Activated CD4-positive, alpha-beta T cell treated with anti-CD3 and anti-CD28 coated beads, Interleukin-2, amount 10 ng/mL, durations not matched to agents 24 days and 14 days (primary cell): Measurements from ENCODE around the gene UNC13C. TPM values are rescaled to one million over a fixed set of nuclear protein-coding genes. Genes with fewer than 3 reads are reported as not detected.
"Not testable (repeated sequence)": the region's sequence is repeated elsewhere in the genome, so short reads cannot be mapped to it uniquely, and the experiment has no call there.

Experiments used
- DNase-seq: peaks from one replicate; pipeline ENCODE4 v3.0.0; 2022
- H3K27ac Mint-ChIP-seq: one replicate; pipeline ENCODE4 v1.8.0; 2022; ENCODE audit warnings: mild to moderate bottlenecking, mixed read lengths
- H3K27me3 Mint-ChIP-seq: one replicate; pipeline ENCODE4 v1.8.0; 2022; ENCODE audit warnings: mixed read lengths
- H3K36me3 Mint-ChIP-seq: one replicate; pipeline ENCODE4 v1.8.0; 2022; ENCODE audit warnings: low read depth, mild to moderate bottlenecking, mixed read lengths
- H3K4me1 Mint-ChIP-seq: one replicate; pipeline ENCODE4 v1.8.0; 2021; ENCODE audit warnings: mixed read lengths
- H3K4me3 Mint-ChIP-seq: one replicate; pipeline ENCODE4 v1.8.0; 2022; ENCODE audit warnings: mild to moderate bottlenecking, moderate library complexity, mixed read lengths
- H3K9me3 Mint-ChIP-seq: one replicate; pipeline ENCODE4 v1.8.0; 2021; ENCODE audit warnings: mixed read lengths
- intact Hi-C: fragments of 100-400 bp; cut with micrococcal nuclease; formaldehyde crosslinking; loops from one replicate; pipeline ENCODE4 v1.15.1; 2023
- total RNA-seq: library from RNA; stranded (reverse); gene quantifications from 2 replicates; pipeline ENCODE4 v1.2.3, GENCODE V29; 2022

UNC13C gene
- total RNA-seq, 1 donor from 2014 or later: not detected

DNA sequence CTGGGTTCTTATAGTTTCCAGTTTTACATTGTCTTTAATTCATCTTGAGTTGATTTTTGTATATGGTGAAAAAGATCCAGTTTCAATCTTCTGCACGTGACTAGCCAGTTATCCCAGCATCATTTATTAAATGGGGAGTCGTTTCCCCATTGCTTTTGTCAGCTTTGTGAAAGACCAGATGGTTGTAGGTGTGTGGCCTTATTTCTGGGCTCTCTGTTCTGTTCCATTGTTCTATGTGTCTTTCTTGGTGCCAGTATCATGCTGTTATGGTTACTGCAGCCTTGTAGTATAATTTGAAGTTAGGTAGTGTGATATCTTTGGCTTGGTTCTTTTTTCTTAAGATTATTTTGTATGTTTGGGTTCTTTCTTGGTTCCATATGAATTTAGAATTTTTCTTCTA lies 432.2 kb downstream of the UNC13C start:
- no peak for DNase-seq
- Mint-ChIP-seq H3K4me1 (no peaks in the 10 kb centered on the region), H3K27ac (no peak overlapping the region), H3K27me3 (no peaks in the 10 kb centered on the region), H3K4me3 (no peak overlapping the region), H3K36me3 (no peaks in the 10 kb centered on the region), H3K9me3 (no peaks in the 10 kb centered on the region)
- intact Hi-C loops: no loop called here

GRCh38 chr15:54424171-54424570 lies 445.9 kb downstream of the UNC13C start:
- Mint-ChIP-seq H3K36me3 (no peaks in the 10 kb centered on the region), H3K9me3 (no peaks in the 10 kb centered on the region), H3K4me1 (no peaks in the 10 kb centered on the region), H3K4me3 (no peak overlapping the region), H3K27ac (no peak overlapping the region), H3K27me3 (no peaks in the 10 kb centered on the region)
- no peak for DNase-seq
- intact Hi-C loops: no loop called here

DNA sequence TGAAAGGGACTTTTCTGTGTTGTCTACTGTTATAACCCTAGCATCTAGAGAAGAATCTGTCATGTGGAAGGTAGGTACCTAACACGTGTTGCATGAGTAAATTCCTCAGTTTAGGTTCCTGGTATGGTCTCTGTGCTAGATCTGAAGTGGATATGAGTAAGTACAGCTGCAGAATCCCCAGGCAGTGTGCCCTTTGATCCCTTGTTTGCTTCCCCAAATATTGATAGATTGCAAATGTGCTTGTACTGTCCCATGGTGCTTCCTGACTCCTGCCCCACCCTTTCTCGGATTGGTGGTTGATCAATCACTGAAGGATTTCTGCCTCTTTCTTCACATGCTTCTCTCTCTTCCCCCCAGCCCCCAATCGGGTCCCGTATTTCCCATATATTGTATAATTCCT lies 450.4 kb downstream of the UNC13C start:
- Mint-ChIP-seq H3K27me3 (no peaks in the 10 kb centered on the region), H3K4me1 (no peaks in the 10 kb centered on the region), H3K4me3 (no peak overlapping the region), H3K36me3 (no peaks in the 10 kb centered on the region), H3K9me3 (peaks cover 8% of the 10 kb centered on the region), H3K27ac (no peak overlapping the region)
- DNase-seq: no peak
- intact Hi-C loops: no loop called here

DNA sequence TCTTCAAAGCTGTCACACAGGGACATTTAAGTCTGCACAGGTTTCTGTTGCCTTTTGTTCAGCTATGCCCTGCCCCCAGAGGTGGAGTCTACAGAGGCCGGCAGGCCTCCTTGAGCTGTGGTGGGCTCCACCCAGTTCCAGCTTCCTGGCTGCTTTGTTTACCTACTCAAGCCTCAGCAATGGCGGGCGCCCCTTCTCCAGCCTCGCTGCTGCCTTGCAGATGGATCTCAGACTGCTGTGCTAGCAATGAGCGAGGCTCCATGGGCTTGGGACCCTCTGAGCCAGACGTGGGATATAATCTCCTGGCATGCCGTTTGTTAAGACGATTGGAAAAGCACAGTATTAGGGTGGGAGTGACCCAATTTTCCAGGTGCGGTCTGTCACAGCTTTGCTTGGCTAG lies 472.0 kb downstream of the UNC13C start:
- H3K4me1 Mint-ChIP-seq, DNase-seq, H3K27ac Mint-ChIP-seq, H3K4me3 Mint-ChIP-seq, H3K36me3 Mint-ChIP-seq, intact Hi-C loops, H3K27me3 Mint-ChIP-seq: not testable (repeated sequence)
- H3K9me3 Mint-ChIP-seq: peaks cover 20% of the 10 kb centered on the region

DNA sequence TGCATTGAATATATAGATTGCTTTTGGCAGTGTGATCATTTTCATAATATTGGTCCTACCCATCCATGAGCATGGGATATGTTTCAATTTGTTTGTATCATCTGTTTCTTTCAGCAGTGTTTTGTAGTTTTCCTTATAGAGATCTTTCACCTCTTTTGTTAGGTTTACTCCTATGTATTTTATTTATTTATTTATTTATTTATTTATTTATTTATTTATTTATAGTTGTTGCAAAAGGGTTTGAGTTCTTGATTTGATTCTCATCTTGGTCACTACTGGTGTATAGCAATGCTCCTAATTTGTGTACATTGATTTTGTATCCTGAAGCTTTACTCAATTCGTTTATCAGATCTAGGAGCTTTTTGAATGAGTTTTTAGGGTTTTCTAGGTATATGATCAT lies 478.2 kb downstream of the UNC13C start:
- H3K4me3 Mint-ChIP-seq: no peak overlapping the region
- no peak for DNase-seq
- intact Hi-C loops: no loop called here
- no peaks in the 10 kb centered on the region for H3K4me1 Mint-ChIP-seq
- peaks cover 22% of the 10 kb centered on the region for H3K9me3 Mint-ChIP-seq
- no peak overlapping the region for H3K27ac Mint-ChIP-seq
- H3K36me3 Mint-ChIP-seq: no peaks in the 10 kb centered on the region
- H3K27me3 Mint-ChIP-seq: no peaks in the 10 kb centered on the region

DNA sequence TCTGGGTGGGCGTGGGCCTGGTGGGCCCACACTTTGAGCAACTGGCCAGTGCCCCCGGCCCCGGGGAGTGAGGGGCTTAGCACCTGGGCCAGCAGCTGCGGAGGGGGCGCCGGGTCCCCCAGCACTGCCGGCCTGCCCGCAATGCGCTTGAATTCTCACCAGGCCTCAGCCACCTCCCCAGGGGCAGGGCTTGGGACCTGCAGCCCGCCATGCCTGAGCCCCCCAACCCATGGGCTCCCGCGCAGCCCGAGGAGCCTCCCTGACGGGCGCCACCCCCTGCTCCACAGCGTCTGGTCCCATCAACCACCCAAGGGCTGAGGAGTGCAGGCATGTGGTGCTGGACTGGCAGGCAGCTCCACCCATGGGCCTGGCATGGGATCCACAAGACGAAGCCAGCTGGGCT lies 484.3 kb downstream of the UNC13C start:
- intact Hi-C loops: no loop called here
- no peak for DNase-seq
- H3K27ac Mint-ChIP-seq: no peak overlapping the region
- H3K4me1 Mint-ChIP-seq: no peaks in the 10 kb centered on the region
- H3K36me3 Mint-ChIP-seq: no peaks in the 10 kb centered on the region
- H3K27me3 Mint-ChIP-seq: no peaks in the 10 kb centered on the region
- peaks cover 14% of the 10 kb centered on the region for H3K9me3 Mint-ChIP-seq
- H3K4me3 Mint-ChIP-seq: no peak overlapping the region

GRCh38 chr15:54481819-54482218 lies 503.6 kb downstream of the UNC13C start:
- Mint-ChIP-seq H3K27me3 (no peaks in the 10 kb centered on the region), H3K4me1 (no peaks in the 10 kb centered on the region), H3K9me3 (peaks cover 4% of the 10 kb centered on the region), H3K27ac (no peak overlapping the region), H3K4me3 (no peak overlapping the region), H3K36me3 (no peaks in the 10 kb centered on the region)
- intact Hi-C loops: no loop called here
- no peak for DNase-seq

DNA sequence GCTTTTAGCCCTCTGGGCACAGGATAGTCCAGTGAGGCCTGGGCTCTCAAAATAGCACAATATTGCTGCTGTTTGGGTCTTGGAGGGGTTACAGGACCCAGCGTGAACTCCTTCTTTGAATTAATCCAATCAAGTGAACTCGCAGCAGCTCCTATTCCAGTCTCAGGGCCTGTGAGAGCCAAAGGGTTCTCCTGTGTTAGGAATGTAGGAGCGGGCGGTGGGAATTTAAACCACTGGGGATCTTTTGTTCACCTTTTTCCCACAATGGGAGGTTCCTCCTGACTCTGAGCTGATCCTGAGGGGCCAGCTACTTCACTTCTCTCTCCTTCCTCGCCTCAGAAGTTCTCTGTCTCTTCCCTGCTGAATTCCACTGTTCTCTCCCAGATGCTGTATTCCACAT lies 504.0 kb downstream of the UNC13C start:
- intact Hi-C loops: no loop called here
- H3K27me3 Mint-ChIP-seq: no peaks in the 10 kb centered on the region
- no peak for DNase-seq
- H3K27ac Mint-ChIP-seq: no peak overlapping the region
- peaks cover 4% of the 10 kb centered on the region for H3K9me3 Mint-ChIP-seq
- no peak overlapping the region for H3K4me3 Mint-ChIP-seq
- H3K4me1 Mint-ChIP-seq: no peaks in the 10 kb centered on the region
- no peaks in the 10 kb centered on the region for H3K36me3 Mint-ChIP-seq

GRCh38 chr15:54500330-54500729 lies 522.1 kb downstream of the UNC13C start:
- H3K4me1 Mint-ChIP-seq: no peaks in the 10 kb centered on the region
- no peaks in the 10 kb centered on the region for H3K9me3 Mint-ChIP-seq
- H3K27me3 Mint-ChIP-seq: no peaks in the 10 kb centered on the region
- no peak overlapping the region for H3K27ac Mint-ChIP-seq
- no peak for DNase-seq
- no peak overlapping the region for H3K4me3 Mint-ChIP-seq
- no peaks in the 10 kb centered on the region for H3K36me3 Mint-ChIP-seq
- intact Hi-C loops: no loop called here

- no peaks in the 10 kb centered on the region for H3K36me3 Mint-ChIP-seq
- no peaks in the 10 kb centered on the region for H3K27me3 Mint-ChIP-seq
- H3K9me3 Mint-ChIP-seq: no peaks in the 10 kb centered on the region
- DNase-seq: no peak
- H3K4me1 Mint-ChIP-seq: no peaks in the 10 kb centered on the region
- no peak overlapping the region for H3K4me3 Mint-ChIP-seq
- intact Hi-C loops: no loop called here
- H3K27ac Mint-ChIP-seq: no peak overlapping the region
Observed at GRCh38 chr15:54502416-54503075, 524.3 kb downstream of the UNC13C start.

- no peaks in the 10 kb centered on the region for H3K27me3 Mint-ChIP-seq
- H3K4me1 Mint-ChIP-seq: no peaks in the 10 kb centered on the region
- H3K36me3 Mint-ChIP-seq: no peaks in the 10 kb centered on the region
- no peak for DNase-seq
- no peaks in the 10 kb centered on the region for H3K9me3 Mint-ChIP-seq
- H3K4me3 Mint-ChIP-seq: no peak overlapping the region
- H3K27ac Mint-ChIP-seq: no peak overlapping the region
- intact Hi-C loops: no loop called here
Observed at GRCh38 chr15:54504695-54505094, 526.5 kb downstream of the UNC13C start.

GRCh38 chr15:54506977-54507524 lies 528.8 kb downstream of the UNC13C start:
- no peaks in the 10 kb centered on the region for H3K4me1 Mint-ChIP-seq
- no peaks in the 10 kb centered on the region for H3K36me3 Mint-ChIP-seq
- H3K27me3 Mint-ChIP-seq: no peaks in the 10 kb centered on the region
- intact Hi-C loops: no loop called here
- no peak for DNase-seq
- no peak overlapping the region for H3K27ac Mint-ChIP-seq
- H3K9me3 Mint-ChIP-seq: no peaks in the 10 kb centered on the region
- no peak overlapping the region for H3K4me3 Mint-ChIP-seq

DNA sequence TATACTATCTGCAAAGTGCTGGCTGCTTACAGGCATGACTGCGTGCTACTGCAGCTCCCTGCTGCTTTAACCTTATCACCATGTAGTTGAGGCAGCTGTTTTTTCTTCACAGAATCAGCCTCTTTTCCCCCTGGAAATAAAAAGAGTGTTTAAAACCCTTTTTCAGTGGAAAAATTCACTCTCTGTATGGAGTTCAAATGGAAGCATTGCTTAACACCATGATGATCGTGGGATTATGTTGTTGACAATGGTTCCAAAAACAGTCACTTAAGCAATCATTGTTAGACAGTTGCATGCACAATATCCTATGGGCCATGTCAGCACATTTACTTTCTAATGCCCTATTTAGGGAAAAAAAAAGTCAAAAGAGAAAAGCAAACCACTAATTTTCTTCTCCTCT lies 536.4 kb downstream of the UNC13C start:
- Mint-ChIP-seq H3K27ac (no peak overlapping the region), H3K27me3 (peaks cover 2% of the 10 kb centered on the region), H3K4me3 (no peak overlapping the region), H3K4me1 (peaks cover 3% of the 10 kb centered on the region), H3K9me3 (no peaks in the 10 kb centered on the region), H3K36me3 (no peaks in the 10 kb centered on the region)
- intact Hi-C loops: no loop called here
- no peak for DNase-seq

- intact Hi-C loops: no loop called here
- no peak overlapping the region for H3K4me3 Mint-ChIP-seq
Observed at GRCh38 chr15:54515664-54516582, 537.7 kb downstream of the UNC13C start.

More at GRCh38 chr15:54515664-54516582, 537.7 kb downstream of the UNC13C start:
- H3K36me3 Mint-ChIP-seq: no peaks in the 10 kb centered on the region
- no peak for DNase-seq
- H3K27ac Mint-ChIP-seq: no peak overlapping the region
- H3K4me1 Mint-ChIP-seq: peaks cover 8% of the 10 kb centered on the region
- peaks cover 4% of the 10 kb centered on the region for H3K9me3 Mint-ChIP-seq
- peaks cover 2% of the 10 kb centered on the region for H3K27me3 Mint-ChIP-seq
